NCI-H510A (cell line): ENCODE results near the gene MORC4.

ENCODE experiments used
- DNase-seq: peaks from one replicate; lab custom pipeline; 2025; lab: John Stamatoyannopoulos, UW

The MORC4 gene

DNA sequence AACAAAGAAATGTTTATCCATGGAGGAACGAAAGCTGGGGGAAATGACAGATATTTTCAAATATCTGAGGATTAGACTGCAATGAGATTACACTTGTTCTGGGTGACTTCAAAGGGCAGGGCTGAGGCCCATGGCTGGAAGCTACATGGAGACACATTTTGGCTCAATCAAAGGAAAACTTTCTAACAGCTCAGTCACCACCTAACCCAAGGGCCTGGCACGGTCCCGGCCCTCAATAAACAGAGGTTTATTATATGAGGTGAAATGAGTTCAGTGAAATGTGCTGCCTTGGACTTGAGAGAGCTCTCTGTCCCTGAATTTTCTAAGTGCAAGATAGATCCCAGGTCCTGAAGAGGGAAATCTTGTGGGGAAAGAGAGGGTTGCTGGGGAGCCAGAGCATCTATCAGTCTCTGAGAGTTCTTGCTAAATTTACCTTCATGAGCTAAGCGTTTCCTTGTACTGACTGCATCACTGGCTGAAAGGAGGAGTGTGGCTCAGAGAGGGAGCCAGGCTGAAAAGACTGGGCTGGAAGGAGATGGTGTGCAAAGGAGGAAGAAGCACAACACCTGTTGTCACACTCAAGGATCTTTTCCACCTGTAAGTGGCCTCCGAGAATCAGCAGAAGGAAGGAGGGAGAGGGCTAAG, 94.8 kb downstream of the MORC4 start:
- no peak for DNase-seq

- DNase-seq = no peak
These were observed 96.0 kb downstream of the MORC4 start for GRCh38 chrX:106903856-106904528.

DNA sequence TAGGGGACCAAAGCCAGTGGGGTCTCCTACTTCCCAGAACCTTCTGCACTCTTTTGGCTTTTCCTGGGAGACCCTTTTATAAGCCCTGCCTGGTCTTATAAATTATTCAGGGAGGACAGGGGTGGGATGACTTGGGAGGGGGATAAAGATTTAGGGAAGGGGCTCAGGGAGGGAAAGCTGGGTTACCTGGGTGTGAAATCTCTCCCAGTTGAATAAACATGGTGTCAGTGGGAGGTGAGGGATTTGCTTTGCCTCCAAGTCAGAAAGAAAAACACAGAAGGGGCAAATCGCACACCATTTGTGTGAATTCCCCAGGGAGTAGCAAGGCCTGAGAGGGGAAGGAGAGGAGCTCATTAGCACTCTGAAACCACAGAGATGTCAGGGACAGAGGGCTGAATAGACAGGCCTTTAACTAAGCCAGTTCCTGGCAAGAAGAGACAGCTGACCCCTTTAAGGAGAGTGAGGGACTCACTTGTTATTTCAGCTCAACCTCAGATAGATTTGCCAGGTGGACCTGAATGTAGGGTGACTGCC, 96.7 kb downstream of the MORC4 start, which contains the start of gene RIPPLY1:
Gene RIPPLY1, minus strand, starts transcription at position 51 of the 534 bp plus-strand sequence. CDS start 54 bp downstream, outside the sequence.
- DNase-seq = no peak

- no peak for DNase-seq
These were observed 97.3 kb downstream of the MORC4 start for GRCh38 chrX:106902684-106903083.

DNA sequence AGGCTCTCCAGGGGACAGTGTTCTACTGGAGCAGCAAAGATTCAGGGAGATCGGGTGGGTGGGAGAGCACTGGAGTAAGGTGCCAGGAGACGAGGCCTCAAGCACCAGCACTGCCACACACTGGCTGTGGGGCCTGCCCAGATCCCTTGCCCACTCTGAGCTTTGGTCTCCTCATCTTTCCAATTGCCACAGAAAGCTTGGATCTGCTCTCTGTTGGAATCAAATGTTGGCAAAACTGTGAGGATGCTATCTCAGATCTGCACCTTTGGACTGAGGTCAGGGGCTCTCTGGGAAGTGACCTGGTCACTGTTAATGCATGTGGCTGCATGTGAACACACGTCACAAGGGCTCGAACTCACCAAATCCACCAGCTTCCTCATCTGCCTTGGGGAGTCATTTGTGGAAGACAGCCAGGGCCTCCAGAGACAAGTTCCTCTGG, 98.2 kb downstream of the MORC4 start:
- DNase-seq = no peak

DNA sequence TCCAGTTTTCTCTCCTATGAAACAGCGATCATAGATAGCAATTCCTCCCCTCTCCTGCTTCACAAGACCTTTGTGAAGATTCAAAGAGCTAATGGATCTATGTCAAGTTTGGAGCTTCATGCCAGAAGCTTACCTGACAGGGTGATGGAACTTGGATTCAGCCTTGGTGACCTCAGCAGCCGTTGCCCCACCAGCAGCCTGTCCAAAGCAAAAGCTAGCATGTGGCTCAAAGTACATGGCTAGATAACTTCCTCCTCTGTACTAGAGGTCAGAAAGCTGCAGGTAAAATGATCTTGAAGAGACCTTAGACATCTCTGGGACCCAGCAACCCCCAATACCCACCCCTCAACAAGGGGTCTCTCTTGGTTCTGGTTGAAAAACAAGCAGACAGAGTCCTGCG, 98.7 kb downstream of the MORC4 start:
- no peak for DNase-seq

- DNase-seq = no peak
These were observed 100.2 kb downstream of the MORC4 start for GRCh38 chrX:106899841-106900240.

GRCh38 chrX:106899276-106899675, 100.7 kb downstream of the MORC4 start:
- no peak for DNase-seq

- peak; percentile 6 for DNase-seq
These were observed 101.5 kb downstream of the MORC4 start for GRCh38 chrX:106898462-106898861.

DNA sequence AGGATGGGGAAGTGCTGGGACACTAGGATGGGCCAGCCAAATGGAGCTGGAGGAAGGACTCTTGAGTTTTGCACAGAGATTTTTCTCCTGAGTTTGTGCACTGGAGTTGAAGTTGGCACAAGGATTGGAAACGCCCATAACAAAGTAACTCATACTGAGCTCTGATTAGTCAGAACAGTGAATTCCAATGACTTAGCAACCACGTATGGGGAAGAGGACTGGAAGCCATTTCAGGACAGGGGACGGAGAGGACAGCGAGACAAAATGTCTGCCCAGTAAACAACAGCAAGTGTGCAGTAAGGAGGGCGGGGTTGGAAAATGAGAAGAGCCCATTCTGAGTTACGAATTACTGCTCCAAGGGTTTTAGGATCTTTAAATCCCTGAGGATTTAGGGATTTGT, 102.8 kb downstream of the MORC4 start:
- DNase-seq = no peak

- DNase-seq = no peak
These were observed 105.0 kb downstream of the MORC4 start for GRCh38 chrX:106894978-106895452.

DNA sequence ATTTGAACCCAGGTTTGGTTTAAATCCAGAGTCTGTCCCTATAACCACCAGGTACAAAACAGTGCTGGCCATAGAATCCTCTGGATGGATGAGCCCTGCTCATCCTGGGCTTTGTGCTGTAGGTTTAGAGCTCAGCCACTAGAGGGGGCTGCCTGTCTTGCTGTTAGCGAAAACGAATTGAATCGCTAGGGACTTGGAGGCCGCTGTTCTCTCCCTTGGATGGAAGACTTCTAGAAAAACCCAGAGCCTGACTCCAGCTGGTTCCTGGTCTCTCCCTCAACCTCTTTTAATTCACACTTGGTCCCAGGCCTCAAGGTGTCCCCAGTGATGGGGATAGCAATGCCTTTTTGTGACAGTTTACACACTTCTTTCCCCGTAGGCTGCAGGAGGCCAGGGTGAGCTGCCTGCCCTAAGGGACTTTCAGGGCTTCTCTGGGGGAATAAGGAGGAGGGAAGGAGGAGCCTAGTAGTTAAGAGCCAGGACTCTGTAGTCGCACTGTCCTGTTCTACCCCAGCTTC, 105.6 kb downstream of the MORC4 start:
- DNase-seq = peak; percentile 16

- no peak for DNase-seq
These were observed 108.1 kb downstream of the MORC4 start for GRCh38 chrX:106891762-106892460.
